SK-N-MC (cell line): ENCODE data around the gene AHNAK.

Source experiments
- EZH2 ChIP-seq: fragments of 200-600 bp; sonication (generic); IDR thresholded peaks from one replicate; pipeline ENCODE4 v1.6.1; 2017; ENCODE audit warnings: antibody characterized with exemption
- FOXP2 ChIP-seq: optimal IDR thresholded peaks from 2 replicates; pipeline ENCODE3; 2011; ENCODE audit warnings: mild to moderate bottlenecking, moderate library complexity; ENCODE audit not compliant: insufficient read depth; ENCODE audit errors: extremely low read length, control extremely low read depth

- TF ChIP-seq FOXP2 (peak; percentile 94), EZH2 (no peak)
These were observed 27.2 kb upstream of the AHNAK start, which contains the start of gene EEF1G for GRCh38 chr11:62573592-62574362.
